ENCODE measurements around the gene KIF26B. TPM values are rescaled to one million over a fixed set of nuclear protein-coding genes. Genes with fewer than 3 reads are reported as not detected.

Gene KIF26B
- polyA plus RNA-seq, 1 donor from 2014 or later = 6.3 TPM

- Histone ChIP-seq H2AFZ (ENCODE audit: low read depth, low read length) (no peak overlapping the region), H4K20me1 (ENCODE audit: insufficient read depth) (no peaks in the 10 kb centered on the region), H3K79me2 (replicated peaks; ENCODE audit: insufficient read depth, low read length) (no peaks in the 10 kb centered on the region), H3F3A (ENCODE audit: insufficient read depth, low read length, poor library complexity, severe bottlenecking) (no peaks in the 10 kb centered on the region), H3K4me3 (ENCODE audit: low read length) (no peak overlapping the region), H3K9me3 (ENCODE audit: low read length) (no peaks in the 10 kb centered on the region), H3K9me2 (ENCODE audit: insufficient read depth, low read length) (no peaks in the 10 kb centered on the region), H3K27me3 (ENCODE audit: insufficient read depth, low read depth, low read length) (no peaks in the 10 kb centered on the region), H3K9ac (ENCODE audit: low read length) (no peak overlapping the region), H3K4me2 (ENCODE audit: low read length) (no peak overlapping the region), H3K27ac (ENCODE audit: low read length) (no peak overlapping the region), H3K36me3 (ENCODE audit: insufficient read depth, low read length) (no peaks in the 10 kb centered on the region)
- TF ChIP-seq POLR2AphosphoS5 (IDR thresholded peaks at IDR 0.05) (no peak), CTCF (IDR thresholded peaks at IDR 0.05; ENCODE audit: poor library complexity, severe bottlenecking) (no peak), MXI1 (conservative IDR thresholded peaks at IDR 0.05; ENCODE audit: poor library complexity, severe bottlenecking) (no peak), REST (IDR thresholded peaks at IDR 0.05; ENCODE audit: borderline replicate concordance) (no peak), SMC3 (conservative IDR thresholded peaks at IDR 0.05; ENCODE audit: poor library complexity) (no peak), RAD21 (conservative IDR thresholded peaks at IDR 0.05) (no peak), EZH2 (IDR thresholded peaks at IDR 0.05; ENCODE audit: borderline replicate concordance, insufficient read depth, low read length, poor library complexity, severe bottlenecking) (no peak), TAF1 (IDR thresholded peaks at IDR 0.05; ENCODE audit: low read depth) (no peak), EP300 (conservative IDR thresholded peaks at IDR 0.05; ENCODE audit: poor library complexity, severe bottlenecking) (no peak)
These were observed 361.5 kb downstream of the KIF26B start for GRCh38 chr1:245516284-245516759.

GRCh38 chr1:245520611-245521010 is 365.8 kb downstream of the KIF26B start:
- TF ChIP-seq SMC3 (conservative IDR thresholded peaks at IDR 0.05; ENCODE audit: poor library complexity) (no peak), REST (IDR thresholded peaks at IDR 0.05; ENCODE audit: borderline replicate concordance) (no peak), POLR2AphosphoS5 (IDR thresholded peaks at IDR 0.05) (no peak), CTCF (IDR thresholded peaks at IDR 0.05; ENCODE audit: poor library complexity, severe bottlenecking) (no peak), MXI1 (conservative IDR thresholded peaks at IDR 0.05; ENCODE audit: poor library complexity, severe bottlenecking) (no peak), RAD21 (conservative IDR thresholded peaks at IDR 0.05) (no peak), TAF1 (IDR thresholded peaks at IDR 0.05; ENCODE audit: low read depth) (no peak), EP300 (conservative IDR thresholded peaks at IDR 0.05; ENCODE audit: poor library complexity, severe bottlenecking) (no peak), EZH2 (IDR thresholded peaks at IDR 0.05; ENCODE audit: borderline replicate concordance, insufficient read depth, low read length, poor library complexity, severe bottlenecking) (no peak)
- H3K79me2 ChIP-seq (replicated peaks; ENCODE audit: insufficient read depth, low read length) = no peaks in the 10 kb centered on the region
- H3K9ac ChIP-seq (ENCODE audit: low read length) = no peak overlapping the region
- H3K27me3 ChIP-seq (ENCODE audit: insufficient read depth, low read depth, low read length) = no peaks in the 10 kb centered on the region
- no peak overlapping the region for H3K27ac ChIP-seq (ENCODE audit: low read length)
- H3K36me3 ChIP-seq (ENCODE audit: insufficient read depth, low read length) = no peaks in the 10 kb centered on the region
- H3K4me2 ChIP-seq (ENCODE audit: low read length) = no peak overlapping the region
- no peaks in the 10 kb centered on the region for H3K9me2 ChIP-seq (ENCODE audit: insufficient read depth, low read length)
- no peaks in the 10 kb centered on the region for H3K9me3 ChIP-seq (ENCODE audit: low read length)
- no peaks in the 10 kb centered on the region for H4K20me1 ChIP-seq (ENCODE audit: insufficient read depth)
- H3K4me3 ChIP-seq (ENCODE audit: low read length) = no peak overlapping the region
- H3F3A ChIP-seq (ENCODE audit: insufficient read depth, low read length, poor library complexity, severe bottlenecking) = no peaks in the 10 kb centered on the region
- no peak overlapping the region for H2AFZ ChIP-seq (ENCODE audit: low read depth, low read length)

Data from neural cell (in vitro differentiated cells).